C4-2B (cell line): ENCODE results near the gene ZFYVE26.

Experiments
- CTCF ChIP-seq: fragments of 450-650 bp; conservative IDR thresholded peaks from 2 replicates; pipeline ENCODE4 v1.5.1; 2017; ENCODE audit warnings: mild to moderate bottlenecking
- ZFX ChIP-seq: fragments of 450-650 bp; IDR thresholded peaks from 2 replicates; pipeline ENCODE4 v1.6.1; 2017

GRCh38 chr14:67725171-67725570 lies 91.2 kb downstream of the ZFYVE26 start:
- no peak for TF ChIP-seq CTCF
- no peak for TF ChIP-seq ZFX
